Pulmonary artery endothelial cell (primary cell): ENCODE data around the gene PGA5. TPM values are rescaled to one million over a fixed set of nuclear protein-coding genes. Genes with fewer than 3 reads are reported as not detected.
A peak's percentile ranks its signal among the peaks of the same experiment; 100 is the strongest.
"Not testable (repeated sequence)": the region's sequence is repeated elsewhere in the genome, so short reads cannot be mapped to it uniquely, and the experiment has no call there.

Experiments
- DNase-seq: peaks from one replicate; pipeline ENCODE4 v3.0.0-alpha.2; 2011; ENCODE audit warnings: low read depth, low spot score
- total RNA-seq: library from RNA; depleted of rRNA; stranded (reverse); fragments of >200 nt; gene quantifications from 2 replicates; pipeline ENCODE4 v1.2.3, GENCODE V29; 2014

PGA5 gene
- total RNA-seq, 1 donor from 2014 or later: not detected

DNA sequence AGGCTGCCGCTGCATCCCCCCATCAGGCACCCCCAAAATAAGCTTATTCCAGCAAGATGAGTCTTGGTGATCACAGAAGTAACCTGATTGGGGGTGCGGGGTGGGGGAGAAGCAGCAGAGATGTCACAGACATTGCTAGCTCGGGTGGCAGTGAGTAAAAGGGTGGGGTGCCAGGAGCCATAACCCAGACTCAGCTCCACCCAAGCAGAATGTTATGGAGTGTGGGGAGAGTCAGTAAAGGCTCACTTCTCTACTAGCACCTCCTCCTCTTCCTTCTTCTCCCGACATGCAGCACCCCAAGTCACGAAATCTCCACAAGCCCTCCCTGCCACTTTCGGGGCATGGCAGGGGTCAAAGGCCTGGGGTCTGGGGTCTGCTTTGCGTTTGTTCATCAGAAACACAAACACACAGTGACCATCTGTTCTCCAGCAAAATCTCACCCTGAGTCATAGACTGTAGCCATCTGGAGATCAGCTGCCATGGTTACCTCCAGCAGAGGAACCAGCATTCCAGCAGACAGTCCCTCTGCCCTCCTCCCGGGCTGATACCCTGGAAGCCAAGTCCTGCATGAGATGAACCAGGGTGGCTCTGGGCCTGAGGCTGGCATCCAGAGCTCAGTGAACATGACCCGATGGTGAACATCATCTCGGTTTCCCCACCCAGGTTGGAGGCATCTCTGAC is 14.4 kb upstream of the PGA5 start:
- not testable (repeated sequence) for DNase-seq

DNA sequence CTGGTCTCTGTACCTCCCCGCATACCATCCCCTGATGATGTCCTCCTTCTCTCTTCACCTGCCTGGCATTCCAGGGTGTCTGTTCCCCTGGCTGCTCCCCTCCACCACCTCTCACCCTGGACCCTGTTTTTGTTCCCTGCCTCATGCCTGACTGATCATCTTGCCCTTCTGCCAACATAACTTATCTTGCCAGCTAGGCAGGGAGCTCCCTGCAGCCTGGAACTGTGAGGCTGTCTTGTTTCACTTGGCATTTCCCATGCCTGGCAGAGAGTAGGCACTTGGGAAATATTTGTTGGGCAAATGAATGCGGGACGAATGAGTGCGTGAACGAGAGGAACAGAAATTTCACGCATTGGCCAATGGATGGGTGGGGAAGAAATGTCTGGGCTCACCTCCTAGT is 11.5 kb upstream of the PGA5 start:
- not testable (repeated sequence) for DNase-seq

DNA sequence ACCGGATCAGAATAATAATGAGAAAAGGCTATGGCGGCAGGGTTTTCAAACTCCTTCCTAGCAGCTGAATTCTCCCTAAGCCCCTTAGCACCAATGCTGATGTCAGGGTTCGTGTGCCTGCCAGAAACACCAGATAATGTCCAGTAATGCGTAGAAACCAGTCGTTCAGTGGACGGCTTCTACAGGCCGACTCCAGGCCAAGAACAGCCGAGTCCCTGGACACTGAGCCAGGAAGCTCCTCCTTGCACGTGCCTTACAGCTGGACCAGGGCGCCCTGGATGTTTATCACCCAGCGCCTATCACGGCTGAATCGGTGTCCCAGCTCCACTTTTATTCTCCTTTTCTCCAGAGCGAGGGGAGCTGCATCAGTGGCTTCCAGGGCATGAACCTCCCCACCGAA is 9.9 kb upstream of the PGA5 start:
- DNase-seq: not testable (repeated sequence)

DNA sequence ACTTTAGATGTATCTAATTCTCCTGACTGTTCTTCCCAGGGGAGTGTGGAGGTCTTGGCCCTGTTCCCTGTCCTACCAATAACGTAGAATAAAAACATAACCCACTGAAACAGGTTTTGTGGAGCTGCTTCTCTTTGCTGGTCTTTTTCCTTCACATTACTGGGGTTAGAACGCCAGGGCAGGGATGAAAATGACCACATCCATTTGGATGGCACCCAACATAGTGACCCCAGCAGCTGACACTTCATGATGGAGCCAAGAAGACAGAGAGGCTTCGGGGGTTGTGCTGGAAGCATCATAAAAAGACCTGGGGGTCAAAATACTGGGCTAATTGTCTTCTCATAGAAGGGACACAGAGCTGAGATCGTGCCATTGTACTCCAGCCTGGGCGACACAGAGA is 9.4 kb upstream of the PGA5 start:
- DNase-seq: not testable (repeated sequence)

DNA sequence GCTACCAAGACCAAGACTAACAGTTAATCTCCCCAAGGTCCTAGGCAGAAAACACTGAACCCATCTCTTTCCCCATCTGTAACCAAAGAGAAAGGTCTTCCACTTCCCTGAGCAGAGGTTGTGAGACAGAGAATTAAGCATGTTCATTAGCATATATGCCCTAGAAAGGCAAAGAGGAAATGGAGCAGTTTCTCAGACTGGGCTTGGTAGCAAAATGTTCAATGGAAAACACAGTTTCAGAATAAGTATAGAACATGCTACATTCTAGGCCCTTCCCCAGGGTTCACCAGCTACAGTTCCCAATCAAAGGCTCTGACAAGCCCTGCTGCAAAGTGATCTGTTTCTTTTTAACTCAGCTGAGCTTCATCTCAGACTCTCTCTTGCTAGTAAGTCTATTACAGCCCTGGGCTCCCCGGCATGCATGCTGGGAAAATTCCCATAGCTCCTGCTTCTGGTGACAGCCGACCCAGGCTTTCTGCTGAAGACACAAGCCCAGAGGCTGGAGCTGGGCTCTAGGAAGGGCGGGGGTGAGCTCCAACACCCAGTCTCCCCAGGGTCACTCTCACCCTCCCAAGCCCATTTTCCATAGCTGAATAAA is 8.3 kb upstream of the PGA5 start:
- not testable (repeated sequence) for DNase-seq

DNA sequence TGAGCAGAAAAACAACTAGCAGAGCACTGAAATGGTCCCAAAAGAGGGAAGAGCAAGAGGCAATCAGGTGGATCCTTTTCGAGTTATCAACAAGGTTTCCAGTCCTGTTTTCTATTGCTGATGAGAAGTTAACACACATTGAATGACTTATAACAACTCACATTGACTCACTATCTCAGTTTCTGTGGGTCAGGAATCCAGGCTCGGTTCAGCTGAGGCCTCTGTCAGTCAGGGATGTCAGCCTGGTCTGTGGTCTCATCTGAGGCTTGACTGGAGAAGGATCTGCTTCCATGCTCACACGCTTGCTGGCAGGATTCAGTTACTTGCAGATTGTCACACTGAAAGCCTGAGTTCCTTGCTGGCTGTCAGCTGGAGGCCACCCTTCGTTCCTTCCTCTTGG is 3.8 kb upstream of the PGA5 start:
- not testable (repeated sequence) for DNase-seq

DNA sequence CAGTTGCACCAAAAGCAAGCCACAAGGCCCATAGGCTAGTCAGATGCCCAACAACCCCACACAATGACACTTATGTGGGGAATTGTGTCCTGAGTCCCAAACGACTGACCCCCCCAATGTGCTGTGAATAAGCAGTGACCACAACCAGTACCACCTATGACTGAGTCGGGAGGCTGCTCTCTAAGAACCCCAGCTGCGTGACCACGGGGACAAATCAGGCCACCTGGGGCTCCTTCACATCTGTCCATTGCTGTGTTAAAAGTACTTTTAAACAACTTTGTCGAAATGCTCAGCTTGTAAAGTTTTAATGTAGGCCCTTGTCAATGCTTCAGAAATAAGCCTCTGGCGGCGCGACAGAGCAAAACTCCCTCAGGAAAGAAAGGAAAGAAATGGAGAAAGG is 687 bp upstream of the PGA5 start:
- DNase-seq: not testable (repeated sequence)

DNA sequence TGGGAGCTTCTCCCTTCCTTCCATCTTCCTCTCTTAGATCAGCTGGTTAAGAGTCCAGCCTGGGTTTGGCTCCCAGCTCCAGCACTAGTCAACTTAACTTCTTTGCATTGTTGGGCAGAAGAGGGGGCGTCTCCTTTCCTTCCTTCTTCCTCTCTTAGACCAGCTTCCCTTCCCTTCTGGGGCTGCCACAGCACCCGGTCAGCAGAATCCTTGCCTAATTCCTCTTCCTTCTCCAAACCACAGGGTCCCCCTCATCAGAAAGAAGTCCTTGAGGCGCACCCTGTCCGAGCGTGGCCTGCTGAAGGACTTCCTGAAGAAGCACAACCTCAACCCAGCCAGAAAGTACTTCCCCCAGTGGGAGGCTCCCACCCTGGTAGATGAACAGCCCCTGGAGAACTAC is 551 bp downstream of the PGA5 start:
- DNase-seq: not testable (repeated sequence)

DNA sequence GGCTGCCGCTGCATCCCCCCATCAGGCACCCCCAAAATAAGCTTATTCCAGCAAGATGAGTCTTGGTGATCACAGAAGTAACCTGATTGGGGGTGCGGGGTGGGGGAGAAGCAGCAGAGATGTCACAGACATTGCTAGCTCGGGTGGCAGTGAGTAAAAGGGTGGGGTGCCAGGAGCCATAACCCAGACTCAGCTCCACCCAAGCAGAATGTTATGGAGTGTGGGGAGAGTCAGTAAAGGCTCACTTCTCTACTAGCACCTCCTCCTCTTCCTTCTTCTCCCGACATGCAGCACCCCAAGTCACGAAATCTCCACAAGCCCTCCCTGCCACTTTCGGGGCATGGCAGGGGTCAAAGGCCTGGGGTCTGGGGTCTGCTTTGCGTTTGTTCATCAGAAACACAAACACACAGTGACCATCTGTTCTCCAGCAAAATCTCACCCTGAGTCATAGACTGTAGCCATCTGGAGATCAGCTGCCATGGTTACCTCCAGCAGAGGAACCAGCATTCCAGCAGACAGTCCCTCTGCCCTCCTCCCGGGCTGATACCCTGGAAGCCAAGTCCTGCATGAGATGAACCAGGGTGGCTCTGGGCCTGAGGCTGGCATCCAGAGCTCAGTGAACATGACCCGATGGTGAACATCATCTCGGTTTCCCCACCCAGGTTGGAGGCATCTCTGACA is 4.4 kb downstream of the PGA5 start:
- DNase-seq: not testable (repeated sequence)

DNA sequence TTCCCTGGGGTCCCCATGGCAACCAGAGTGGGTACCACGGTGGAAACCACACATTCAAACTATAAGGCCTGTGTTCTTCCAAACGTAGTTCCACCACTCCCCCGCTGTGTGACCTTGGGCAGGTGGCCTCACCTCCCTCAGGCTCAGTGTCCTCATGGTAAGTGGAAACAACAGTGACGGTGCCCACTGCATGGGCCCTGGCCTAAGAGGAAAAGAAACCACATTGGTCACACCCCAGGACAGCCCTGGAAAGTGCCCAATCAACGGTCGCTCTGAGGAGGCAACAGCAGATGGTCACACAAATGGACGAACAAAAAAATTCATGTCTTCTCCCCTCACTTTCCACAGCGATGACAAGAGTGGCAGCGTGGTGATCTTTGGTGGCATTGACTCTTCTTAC is 7.1 kb downstream of the PGA5 start:
- DNase-seq: not testable (repeated sequence)

DNA sequence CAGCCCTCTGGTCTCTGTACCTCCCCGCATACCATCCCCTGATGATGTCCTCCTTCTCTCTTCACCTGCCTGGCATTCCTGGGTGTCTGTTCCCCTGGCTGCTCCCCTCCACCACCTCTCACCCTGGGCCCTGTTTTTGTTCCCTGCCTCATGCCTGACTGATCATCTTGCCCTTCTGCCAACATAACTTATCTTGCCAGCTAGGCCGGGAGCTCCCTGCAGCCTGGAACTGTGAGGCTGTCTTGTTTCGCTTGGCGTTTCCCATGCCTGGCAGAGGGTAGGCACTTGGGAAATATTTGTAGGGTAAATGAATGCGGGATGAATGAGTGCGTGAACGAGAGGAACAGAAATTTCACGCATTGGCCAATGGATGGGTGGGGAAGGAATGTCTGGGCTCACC is 8.2 kb downstream of the PGA5 start:
- not testable (repeated sequence) for DNase-seq

DNA sequence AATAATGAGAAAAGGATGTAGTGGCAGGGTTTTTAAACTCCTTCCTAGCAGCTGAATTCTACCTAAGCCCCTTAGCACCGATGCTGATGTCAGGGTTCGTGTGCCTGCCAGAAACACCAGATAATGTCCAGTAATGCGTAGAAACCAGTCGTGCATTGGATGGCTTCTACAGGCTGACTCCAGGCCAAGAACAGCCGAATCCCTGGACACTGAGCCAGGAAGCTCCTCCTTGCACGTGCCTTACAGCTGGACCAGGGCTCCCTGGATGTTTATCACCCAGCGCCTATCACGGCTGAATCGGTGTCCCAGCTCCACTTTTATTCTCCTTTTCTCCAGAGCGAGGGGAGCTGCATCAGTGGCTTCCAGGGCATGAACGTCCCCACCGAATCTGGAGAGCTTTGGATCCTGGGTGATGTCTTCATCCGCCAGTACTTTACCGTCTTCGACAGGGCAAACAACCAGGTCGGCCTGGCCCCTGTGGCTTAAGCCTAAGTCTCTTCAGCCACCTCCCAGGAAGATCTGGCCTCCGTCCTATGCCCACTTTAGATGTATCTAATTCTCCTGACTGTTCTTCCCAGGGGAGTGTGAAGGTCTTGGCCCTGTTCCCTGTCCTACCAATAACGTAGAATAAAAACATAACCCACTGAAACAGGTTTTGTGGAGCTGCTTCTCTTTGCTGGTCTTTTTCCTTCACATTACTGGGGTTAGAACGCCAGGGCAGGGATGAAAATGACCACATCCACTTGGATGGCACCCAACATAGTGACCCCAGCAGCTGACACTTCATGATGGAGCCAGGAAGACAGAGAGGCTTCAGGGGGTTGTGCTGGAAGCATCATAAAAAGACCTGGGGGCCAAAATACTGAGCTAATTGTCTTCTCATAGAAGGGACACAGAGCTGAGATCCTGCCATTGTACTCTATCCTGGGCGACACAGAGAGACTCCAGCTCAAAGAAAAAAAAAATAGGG is 10.1 kb downstream of the PGA5 start:
- not testable (repeated sequence) for DNase-seq

DNA sequence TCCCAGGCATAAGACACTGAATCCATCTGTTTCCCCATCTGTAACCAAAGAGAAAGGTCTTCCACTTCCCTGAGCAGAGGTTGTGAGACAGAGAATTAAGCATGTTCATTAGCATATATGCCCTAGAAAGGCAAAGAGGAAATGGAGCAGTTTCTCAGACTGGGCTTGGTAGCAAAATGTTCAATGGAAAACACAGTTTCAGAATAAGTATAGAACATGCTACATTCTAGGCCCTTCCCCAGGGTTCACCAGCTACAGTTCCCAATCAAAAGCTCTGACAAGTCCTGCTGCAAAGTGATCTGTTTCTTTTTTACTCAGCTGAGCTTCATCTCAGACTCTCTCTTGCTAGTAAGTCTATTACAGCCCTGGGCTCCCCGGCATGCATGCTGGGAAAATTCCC is 11.4 kb downstream of the PGA5 start:
- not testable (repeated sequence) for DNase-seq

DNA sequence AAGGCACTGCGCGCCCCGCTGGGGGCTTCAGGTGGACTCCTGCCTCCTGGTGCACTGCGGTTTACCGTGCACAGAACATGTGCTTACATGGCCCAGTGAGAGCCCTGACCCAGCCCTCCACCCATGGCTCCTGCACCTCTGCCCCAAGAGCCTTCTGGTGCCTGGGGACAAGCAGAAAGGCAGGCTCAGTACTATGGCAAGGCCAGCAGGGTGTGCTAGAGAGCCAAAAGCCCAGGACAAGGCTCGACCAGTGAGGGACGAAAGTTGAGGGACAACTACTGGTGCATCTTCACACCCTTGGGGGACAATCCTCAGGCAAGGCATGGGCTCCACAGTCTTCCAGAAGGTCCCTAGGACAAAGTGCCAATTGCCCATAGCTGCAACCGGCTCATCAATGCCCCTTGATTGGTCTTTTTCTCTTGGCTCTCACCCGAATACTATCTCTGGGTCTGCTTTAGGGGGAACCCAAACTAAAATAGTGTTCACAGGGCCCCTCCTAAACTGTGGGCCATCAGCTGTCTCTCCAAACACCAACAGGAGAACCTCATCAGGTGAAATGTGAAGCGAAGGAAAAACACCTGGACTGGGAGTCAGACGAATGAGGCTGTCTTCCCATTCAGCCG is 13.5 kb downstream of the PGA5 start:
- peak; percentile 10 for DNase-seq

DNA sequence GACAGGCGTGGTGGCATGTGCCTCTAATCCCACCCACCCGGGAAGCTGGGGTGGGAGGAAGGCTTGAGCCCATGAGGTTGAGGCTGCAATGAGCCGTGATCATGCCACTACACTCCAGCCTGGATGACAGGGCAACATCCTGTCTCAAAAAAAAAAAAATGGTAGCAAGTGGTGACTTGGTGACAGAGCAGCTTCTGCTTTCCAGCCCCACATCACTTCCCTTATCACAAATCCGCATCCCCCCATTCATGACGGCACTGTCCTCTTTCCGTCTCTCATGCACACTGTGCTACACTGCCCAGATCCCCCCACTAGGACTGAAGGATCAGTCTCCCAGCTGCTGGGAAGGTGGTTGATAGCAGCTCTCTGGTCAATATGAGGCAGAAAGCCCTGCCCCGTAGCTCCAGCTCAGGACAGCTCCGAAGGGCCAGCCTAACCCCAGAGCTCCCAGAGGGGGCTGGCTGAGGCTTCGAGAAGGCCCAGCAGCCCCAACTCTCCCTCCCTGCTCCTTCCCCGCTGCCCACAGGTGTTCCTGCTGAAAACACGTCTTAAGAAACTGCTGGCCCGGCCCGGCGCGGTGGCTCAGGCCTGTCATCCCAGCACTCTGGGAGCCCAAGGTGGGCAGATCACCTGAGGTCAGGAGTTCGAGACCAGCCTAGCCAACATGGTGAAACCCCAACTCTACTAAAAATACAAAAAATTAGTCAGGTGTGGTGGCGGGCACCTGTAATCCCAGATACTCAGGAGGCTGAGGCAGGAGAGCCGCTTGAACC is 15.9 kb downstream of the PGA5 start:
- no peak for DNase-seq

DNA sequence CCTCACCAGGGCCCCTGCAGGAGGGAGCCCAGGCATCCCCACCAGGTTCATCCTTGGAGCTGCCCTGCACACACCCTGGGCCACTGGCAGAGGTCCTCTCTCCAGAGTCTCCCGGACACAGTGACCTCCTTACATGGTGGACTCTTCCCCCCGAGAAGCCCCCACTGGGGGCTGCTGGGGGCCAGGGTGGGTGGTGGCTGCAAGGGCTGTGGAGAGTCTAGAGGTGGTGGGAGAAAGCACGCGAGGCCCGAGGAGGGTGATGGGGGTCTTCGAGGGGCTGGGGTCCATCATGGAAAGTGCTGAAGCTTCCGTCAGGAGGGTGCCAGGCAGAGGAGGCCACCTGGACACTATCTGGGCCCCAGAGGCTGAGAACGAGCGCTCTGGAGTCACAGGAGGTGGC is 17.6 kb downstream of the PGA5 start:
- no peak for DNase-seq

DNA sequence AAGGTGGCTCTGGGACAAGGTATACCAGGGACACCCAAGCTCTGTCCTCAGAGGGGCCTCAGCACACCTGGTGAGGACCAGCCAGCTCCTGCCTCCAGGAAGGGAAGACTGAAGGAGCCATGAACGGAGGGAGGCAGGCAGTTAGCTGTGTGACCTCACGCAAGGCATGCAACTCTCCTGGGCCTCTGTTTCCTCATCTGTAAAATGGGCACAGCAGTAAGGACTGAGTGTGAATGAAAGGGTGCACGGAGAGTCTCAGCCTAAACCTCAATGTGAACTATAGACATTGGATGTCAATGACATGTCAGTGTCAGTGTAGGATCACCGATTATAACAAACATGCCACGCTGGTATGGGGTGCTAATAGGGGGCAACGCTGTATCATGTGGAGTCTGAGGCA is 18.4 kb downstream of the PGA5 start:
- no peak for DNase-seq

DNA sequence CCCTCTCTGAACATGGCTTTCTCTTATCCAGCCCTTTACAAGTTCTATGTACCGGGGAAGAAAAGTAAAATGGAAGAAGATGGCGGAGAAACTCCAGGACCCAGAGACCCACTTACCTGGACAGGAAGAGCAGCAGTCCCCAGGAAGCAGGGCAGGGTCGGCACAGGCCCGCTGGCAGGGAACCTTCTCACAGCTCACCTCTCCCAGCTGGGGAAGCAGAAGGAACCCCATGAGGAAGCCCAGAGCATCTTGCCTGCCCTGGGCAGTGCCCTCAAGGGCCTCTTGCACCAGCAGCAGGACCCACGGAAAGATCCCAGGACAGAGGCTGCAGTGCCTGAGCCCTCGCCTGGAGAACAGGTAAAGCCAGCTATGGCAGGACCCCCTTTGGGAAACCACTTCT is 23.4 kb downstream of the PGA5 start:
- DNase-seq: no peak

DNA sequence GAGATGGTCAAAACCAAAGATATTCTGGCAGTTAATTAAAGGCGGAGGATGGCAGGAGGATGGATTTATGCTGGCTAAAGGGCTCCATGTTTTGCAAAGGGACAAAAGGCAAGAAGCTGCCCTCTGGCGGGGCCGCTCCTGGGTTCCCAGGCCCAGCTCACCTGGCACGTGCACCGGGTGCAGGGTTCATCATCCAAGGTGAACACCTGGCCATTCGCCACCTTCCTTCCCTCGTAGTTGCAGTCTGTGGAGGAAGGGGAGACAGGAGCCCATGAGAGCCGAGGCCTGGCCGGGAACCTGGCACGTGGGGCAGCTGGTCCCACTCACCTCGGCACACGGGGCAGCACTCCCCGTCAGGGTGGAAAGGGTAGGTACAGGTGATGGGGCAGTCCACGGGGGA is 23.8 kb downstream of the PGA5 start:
- no peak for DNase-seq

DNA sequence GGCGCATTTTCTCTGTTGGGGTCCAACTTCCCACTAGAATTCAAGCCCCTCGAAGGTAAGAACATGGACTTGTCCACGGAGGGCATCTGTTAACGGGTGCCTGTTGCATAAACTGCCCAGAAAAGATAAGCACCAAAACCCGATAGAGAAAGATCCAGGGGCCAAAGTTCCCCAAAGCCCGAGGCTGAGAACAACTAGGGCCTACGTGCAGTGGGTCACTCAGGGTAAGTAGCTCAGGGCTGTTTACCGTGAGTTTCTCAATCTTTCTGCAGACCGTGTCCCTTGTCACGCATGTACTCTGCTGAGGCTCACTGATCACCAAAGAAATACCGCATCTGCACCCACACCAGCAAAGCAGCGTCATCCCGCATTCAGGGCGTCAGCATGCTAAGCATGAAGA is 24.4 kb downstream of the PGA5 start:
- DNase-seq: no peak
